ENCODE measurements around the gene GABRB1. TPM values are rescaled to one million over a fixed set of nuclear protein-coding genes. Genes with fewer than 3 reads are reported as not detected.
A peak's percentile ranks its signal among the peaks of the same experiment; 100 is the strongest.

GABRB1 gene
- total RNA-seq, 1 experiment from 2014 or later: not detected

- DNase-seq: no peak
- peak; percentile 41 for TF ChIP-seq CTCF (conservative IDR thresholded peaks at IDR 0.05; ENCODE audit: low read depth, low read length)
- no peak for TF ChIP-seq EZH2phosphoT487 (IDR thresholded peaks at IDR 0.05; ENCODE audit: borderline replicate concordance, low read length)
- Histone ChIP-seq H4K20me1 (ENCODE audit: low read length) (no peaks in the 10 kb centered on the region), H3K79me2 (ENCODE audit: low read length) (no peaks in the 10 kb centered on the region), H2AFZ (ENCODE audit: low read length) (no peak overlapping the region), H3K9me2 (replicated peaks; ENCODE audit: low read length) (no peaks in the 10 kb centered on the region), H3K4me1 (ENCODE audit: insufficient read depth, low read length) (no peaks in the 10 kb centered on the region), H3K4me2 (ENCODE audit: low read length) (no peak overlapping the region), H3F3A (ENCODE audit: low read length, unreplicated experiment) (no peaks in the 10 kb centered on the region), H3K36me3 (ENCODE audit: low read depth, low read length) (no peaks in the 10 kb centered on the region), H3K27ac (ENCODE audit: low read length) (no peak overlapping the region), H3K4me3 (ENCODE audit: low read length) (no peak overlapping the region), H3K9ac (ENCODE audit: low read length) (no peak overlapping the region), H3K9me3 (ENCODE audit: low read length) (no peaks in the 10 kb centered on the region), H3K27me3 (ENCODE audit: low read length) (peaks cover 13% of the 10 kb centered on the region)
- no TSS peak for BruUV-seq (replicated peaks)
- intact Hi-C loops (cut with micrococcal nuclease): no loop called here
- ATAC-seq: no peak
- POLR2A ChIA-PET (ENCODE audit: unreplicated experiment): no interaction called here
- CTCF ChIA-PET: no interaction called here
Measured at GRCh38 chr4:47002580-47002979, 28.8 kb upstream of the GABRB1 start.

- intact Hi-C loops (cut with micrococcal nuclease): no loop called here
- no peaks in the 10 kb centered on the region for H3K36me3 ChIP-seq (ENCODE audit: low read depth, low read length)
- H3K27ac ChIP-seq (ENCODE audit: low read length): no peak overlapping the region
- no peaks in the 10 kb centered on the region for H3K4me1 ChIP-seq (ENCODE audit: insufficient read depth, low read length)
- no TSS peak for BruUV-seq (replicated peaks)
- no peak for TF ChIP-seq CTCF (conservative IDR thresholded peaks at IDR 0.05; ENCODE audit: low read depth, low read length)
- TF ChIP-seq EZH2phosphoT487 (IDR thresholded peaks at IDR 0.05; ENCODE audit: borderline replicate concordance, low read length): no peak
- TF ChIP-seq EZH2 (IDR thresholded peaks at IDR 0.05; ENCODE audit: low read length, unreplicated experiment): no peak
- ChIA-PET POLR2A (ENCODE audit: unreplicated experiment) (no interaction called here), CTCF (no interaction called here)
- H3F3A ChIP-seq (ENCODE audit: low read length, unreplicated experiment): no peaks in the 10 kb centered on the region
- no peak overlapping the region for H3K4me3 ChIP-seq (ENCODE audit: low read length)
- no peaks in the 10 kb centered on the region for H3K9me2 ChIP-seq (replicated peaks; ENCODE audit: low read length)
- no peak overlapping the region for H3K9ac ChIP-seq (ENCODE audit: low read length)
- no peaks in the 10 kb centered on the region for H3K27me3 ChIP-seq (ENCODE audit: low read length)
- no peak overlapping the region for H3K4me2 ChIP-seq (ENCODE audit: low read length)
- no peak overlapping the region for H2AFZ ChIP-seq (ENCODE audit: low read length)
- no peak for ATAC-seq
- H3K79me2 ChIP-seq (ENCODE audit: low read length): no peaks in the 10 kb centered on the region
- no peak for DNase-seq
- H4K20me1 ChIP-seq (ENCODE audit: low read length): no peaks in the 10 kb centered on the region
- H3K9me3 ChIP-seq (ENCODE audit: low read length): no peaks in the 10 kb centered on the region
Measured at GRCh38 chr4:47010347-47010911, 20.9 kb upstream of the GABRB1 start.

GRCh38 chr4:47010912-47011446 lies 20.4 kb upstream of the GABRB1 start:
- Histone ChIP-seq H3K4me2 (ENCODE audit: low read length) (no peak overlapping the region), H4K20me1 (ENCODE audit: low read length) (no peaks in the 10 kb centered on the region)
- POLR2A ChIA-PET (ENCODE audit: unreplicated experiment): no interaction called here

More at GRCh38 chr4:47010912-47011446, 20.4 kb upstream of the GABRB1 start:
- Histone ChIP-seq H3K79me2 (ENCODE audit: low read length) (no peaks in the 10 kb centered on the region), H3K27ac (ENCODE audit: low read length) (no peak overlapping the region), H3K9ac (ENCODE audit: low read length) (no peak overlapping the region), H3F3A (ENCODE audit: low read length, unreplicated experiment) (no peaks in the 10 kb centered on the region), H3K9me2 (replicated peaks; ENCODE audit: low read length) (no peaks in the 10 kb centered on the region), H3K4me1 (ENCODE audit: insufficient read depth, low read length) (no peaks in the 10 kb centered on the region), H2AFZ (ENCODE audit: low read length) (no peak overlapping the region), H3K4me3 (ENCODE audit: low read length) (no peak overlapping the region), H3K9me3 (ENCODE audit: low read length) (no peaks in the 10 kb centered on the region), H3K36me3 (ENCODE audit: low read depth, low read length) (no peaks in the 10 kb centered on the region), H3K27me3 (ENCODE audit: low read length) (no peaks in the 10 kb centered on the region)
- DNase-seq (no peak), ATAC-seq (no peak)
- CTCF ChIA-PET: no interaction called here
- intact Hi-C loops (cut with micrococcal nuclease): no loop called here
- no TSS peak for BruUV-seq (replicated peaks)
- TF ChIP-seq EZH2phosphoT487 (IDR thresholded peaks at IDR 0.05; ENCODE audit: borderline replicate concordance, low read length): no peak
